Inflammatory macrophage treated with lipopolysaccharide for 4 hours (primary cell): ENCODE measurements around the gene SLC22A2.
"Not testable (repeated sequence)": the region's sequence is repeated elsewhere in the genome, so short reads cannot be mapped to it uniquely, and the experiment has no call there.

ENCODE experiments used
- DNase-seq: peaks from one replicate; pipeline ENCODE4 v3.0.0-alpha.2; 2020

Gene SLC22A2

DNA sequence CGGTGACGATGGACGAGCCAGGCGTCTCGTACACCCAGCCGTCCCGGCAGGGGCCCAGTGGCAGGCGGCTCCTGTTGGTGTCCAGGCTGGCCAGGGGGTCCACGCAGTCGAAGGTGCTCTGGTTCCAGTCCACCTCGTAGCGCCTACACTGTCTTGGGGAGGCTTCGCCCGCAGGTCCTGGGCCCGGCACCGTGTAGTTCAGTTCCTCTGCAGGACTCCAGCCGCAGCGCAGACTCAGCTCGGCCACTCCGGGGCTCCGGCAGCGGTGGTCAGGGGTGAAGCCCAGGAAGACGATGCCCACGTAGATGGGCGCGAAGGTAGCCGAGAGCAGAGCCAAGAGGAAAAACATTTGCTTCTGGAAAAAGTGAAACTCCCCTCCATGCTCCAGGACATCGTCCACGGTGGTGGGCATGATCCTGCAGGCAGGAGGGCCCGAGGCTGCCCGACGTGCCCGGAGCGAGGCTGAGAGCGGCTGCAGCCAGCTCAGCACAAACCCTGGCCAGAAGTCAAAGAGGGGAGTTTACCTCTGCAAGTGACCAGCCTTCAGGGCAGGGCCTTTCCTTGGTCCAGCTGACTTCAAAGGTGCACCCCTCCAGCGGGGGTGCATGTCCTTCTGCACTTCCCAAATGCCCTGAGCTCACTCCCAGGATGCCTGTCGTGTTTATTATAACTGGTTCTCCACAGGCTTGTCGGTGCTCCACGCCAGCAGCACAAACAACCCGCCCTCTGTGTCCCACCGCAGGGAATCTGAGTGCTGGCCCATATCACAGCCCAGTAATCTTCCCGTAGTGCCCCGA is at the start of gene SLC22A2:
Gene SLC22A2, minus strand, starts transcription at position 476 of the 797 bp plus-strand sequence. Its CDS starts 64 bp downstream, at position 412.
- no peak for DNase-seq

DNA sequence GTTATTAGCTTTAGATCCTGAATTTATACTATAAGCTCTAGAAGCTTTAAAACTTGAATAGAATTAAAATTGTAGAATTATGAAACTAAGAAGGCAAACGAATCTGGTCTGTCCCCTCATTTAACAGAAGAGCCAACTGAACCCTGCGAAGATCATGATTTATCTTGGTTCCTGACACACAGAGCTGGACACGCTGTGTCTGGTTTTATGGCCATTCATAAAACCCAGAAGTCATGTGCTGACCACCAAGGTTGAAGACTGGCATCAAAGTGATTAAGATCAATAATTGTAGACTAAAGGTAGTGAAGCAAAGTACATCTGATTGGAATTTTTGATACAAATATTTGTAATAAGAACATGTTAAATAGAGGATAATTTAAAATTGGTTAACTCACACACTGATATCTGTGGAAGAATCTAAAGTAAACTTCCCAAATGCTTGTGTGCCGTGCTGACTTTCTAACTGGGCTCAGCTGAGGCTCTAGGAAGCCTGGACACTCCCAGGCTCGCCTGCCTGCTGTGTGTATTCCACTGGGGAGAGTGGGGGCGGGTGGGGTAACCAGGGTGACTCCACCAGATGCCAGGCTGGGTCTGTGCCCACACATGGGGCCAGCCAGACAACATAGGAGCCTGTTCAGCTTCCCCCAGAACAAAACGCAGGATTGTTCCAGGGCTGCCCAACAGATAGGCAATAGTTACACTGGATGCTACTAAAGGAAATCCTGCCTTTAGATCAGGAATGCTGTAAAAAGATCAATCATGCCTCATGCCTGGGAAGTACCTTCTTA is 47.5 kb upstream of the SLC22A2 start:
- no peak for DNase-seq

DNA sequence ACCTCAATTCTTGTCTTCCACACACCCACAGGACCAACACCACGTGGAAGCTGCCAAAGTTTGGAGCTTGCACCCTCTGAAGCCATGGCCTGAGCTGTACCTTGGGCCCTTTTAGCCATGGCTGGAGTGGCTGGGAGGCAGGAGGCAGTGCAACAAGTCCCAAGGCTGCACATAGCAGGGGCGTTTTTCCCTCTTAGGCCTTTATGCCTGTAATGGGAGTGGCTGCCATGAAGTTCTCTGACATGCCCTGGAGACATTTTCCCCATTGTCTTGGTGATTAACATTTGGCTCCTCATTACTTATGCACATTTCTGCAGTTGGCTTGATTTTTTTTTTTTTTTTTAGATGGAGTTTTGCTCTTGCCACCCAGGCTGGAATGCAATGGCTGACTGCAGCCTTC is 45.2 kb upstream of the SLC22A2 start:
- DNase-seq, result no peak

DNA sequence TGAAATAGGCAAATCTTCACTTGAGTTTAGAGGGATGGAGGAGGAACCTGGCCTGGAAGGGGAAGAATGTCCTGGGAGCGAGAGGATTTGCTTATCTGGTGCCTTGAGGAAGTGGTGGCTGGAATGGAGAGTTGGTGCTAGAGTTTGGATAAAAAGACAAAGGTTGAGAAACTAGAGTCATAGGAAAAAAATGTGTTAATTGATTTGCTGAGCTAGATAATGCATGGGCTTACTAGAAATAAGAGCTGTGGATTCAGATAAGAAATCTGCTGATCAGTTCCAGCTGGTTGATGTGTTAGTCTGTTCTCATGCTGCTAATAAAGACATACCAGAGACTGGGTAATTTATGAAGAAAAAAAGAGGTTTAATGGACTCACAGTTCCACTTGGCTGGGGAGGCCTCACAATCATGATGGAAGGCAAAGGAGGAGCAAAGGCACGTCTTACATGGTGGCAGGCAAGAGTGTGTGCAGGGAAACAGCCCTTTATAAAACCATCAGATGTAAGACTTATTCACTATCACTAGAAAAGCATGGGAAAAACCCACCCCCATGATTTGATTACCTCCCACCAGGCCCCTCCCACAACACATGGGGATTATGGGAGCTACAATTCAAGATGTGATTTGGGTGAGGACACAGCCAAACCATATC is 43.9 kb upstream of the SLC22A2 start:
- DNase-seq, result not testable (repeated sequence)

- DNase-seq, result no peak
Measured at GRCh38 chr6:160301339-160301738, 42.7 kb upstream of the SLC22A2 start.

- no peak for DNase-seq
Measured at GRCh38 chr6:160300076-160300695, 41.6 kb upstream of the SLC22A2 start.

GRCh38 chr6:160299559-160299958 is 40.9 kb upstream of the SLC22A2 start:
- no peak for DNase-seq

- DNase-seq, result no peak
Measured at GRCh38 chr6:160298121-160298520, 39.5 kb upstream of the SLC22A2 start.

- DNase-seq, result no peak
Measured at GRCh38 chr6:160297310-160297709, 38.7 kb upstream of the SLC22A2 start.

GRCh38 chr6:160293844-160294243 is 35.2 kb upstream of the SLC22A2 start:
- no peak for DNase-seq

- DNase-seq, result no peak
Measured at GRCh38 chr6:160285541-160286105, 27.0 kb upstream of the SLC22A2 start.

DNA sequence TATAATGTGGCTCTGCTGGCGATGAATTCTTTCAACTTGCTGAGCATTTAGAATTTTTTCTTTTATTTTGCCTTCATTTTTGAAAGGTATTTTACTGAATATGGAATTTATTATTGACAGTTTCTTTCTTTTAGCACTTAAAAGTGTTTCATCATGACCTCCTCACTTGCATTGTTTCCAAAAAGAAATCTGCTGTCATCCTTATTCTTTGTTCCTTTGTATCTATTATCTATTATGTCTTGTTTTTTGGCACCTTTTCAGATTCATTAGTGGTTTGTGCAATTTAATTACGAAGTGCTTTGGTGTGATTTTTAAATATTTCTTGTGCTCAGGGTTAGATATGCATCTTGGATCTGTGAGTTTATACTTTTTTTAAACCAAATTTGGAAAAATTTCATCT is 26.0 kb upstream of the SLC22A2 start:
- DNase-seq, result no peak

GRCh38 chr6:160282444-160282843 is 23.8 kb upstream of the SLC22A2 start:
- DNase-seq, result no peak

DNA sequence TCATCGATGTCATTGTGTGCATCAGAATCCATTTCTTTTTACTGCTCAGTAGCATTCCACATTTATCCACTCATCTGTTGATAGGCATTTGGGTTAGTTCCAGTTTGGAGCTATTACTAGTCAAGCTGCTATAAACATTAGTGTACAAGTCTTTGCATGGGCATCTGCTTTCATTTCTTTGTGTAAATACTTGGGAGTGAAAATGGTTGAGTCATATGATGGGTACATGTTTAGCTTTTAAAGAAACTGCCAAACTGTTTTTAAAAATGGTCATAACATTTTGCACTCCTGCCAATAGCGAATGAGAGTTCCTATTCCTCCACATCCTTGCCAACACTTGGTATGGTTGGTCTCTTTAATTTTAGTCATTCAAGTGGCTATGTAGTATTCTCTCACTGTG is 21.2 kb upstream of the SLC22A2 start:
- DNase-seq, result no peak

DNA sequence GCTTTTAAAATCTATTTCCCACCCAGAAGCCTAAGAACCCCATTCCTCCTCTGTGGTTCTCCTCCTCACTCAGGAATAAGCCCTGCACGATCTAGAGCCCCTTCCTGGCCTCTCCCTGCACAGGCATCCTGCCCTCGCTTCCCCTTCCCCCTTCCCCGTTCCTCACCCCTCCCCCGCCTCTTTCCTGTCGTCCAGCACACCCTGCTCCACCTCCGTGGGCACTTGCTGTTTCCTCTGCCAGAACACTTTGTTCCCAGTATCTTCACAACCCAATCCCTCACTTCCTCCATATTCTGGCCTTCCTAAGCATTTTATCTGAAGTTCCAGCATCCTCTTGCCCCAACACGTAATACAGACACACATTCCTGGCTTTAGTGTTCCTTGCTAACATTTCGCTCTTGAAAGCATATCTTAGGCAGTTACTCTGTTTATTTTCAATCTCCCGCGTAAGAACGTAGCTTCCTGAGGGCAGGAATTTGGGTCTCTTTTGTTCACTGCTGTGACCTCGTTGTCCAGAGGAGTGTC is 20.2 kb upstream of the SLC22A2 start:
- DNase-seq, result no peak

GRCh38 chr6:160278311-160278710 is 19.7 kb upstream of the SLC22A2 start:
- no peak for DNase-seq

DNA sequence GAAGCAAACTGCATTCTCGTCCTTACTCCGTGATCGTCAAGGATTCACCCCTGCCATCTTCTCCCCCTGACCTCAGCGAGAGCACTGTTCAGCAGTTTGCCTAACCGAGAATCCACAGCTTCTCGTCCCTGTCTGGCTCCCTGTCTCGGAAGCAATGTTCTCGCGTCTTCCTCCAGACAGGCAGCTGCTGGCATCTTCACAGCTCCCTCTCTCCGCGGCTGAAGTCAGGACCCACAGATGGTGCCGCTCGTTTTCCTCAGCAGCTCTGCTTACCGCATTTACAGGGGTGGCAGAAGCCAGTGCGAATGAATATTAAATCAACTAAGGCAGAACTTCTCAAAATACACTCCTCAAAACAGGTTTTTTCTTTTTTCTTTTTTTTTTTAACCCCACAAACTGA is 18.9 kb upstream of the SLC22A2 start:
- DNase-seq, result no peak

DNA sequence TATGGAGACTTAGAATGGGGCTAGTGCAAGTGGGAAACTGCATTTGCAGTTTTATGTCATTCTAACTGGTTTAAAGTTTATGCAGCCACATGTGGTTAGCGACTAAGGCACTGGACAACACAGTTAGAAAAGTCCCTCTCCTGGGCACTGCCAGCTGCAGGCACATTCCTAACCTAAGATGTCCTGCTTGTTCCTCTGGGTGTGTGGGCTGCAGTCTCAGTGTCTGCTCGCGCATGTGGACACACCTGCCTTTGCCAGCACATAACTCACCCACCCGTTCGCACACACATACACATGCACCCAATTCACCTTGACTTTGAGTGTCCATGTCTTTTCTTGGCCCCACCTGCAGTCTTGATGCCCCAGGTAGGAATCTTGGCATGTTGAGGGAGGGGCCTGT is 18.5 kb upstream of the SLC22A2 start:
- no peak for DNase-seq

DNA sequence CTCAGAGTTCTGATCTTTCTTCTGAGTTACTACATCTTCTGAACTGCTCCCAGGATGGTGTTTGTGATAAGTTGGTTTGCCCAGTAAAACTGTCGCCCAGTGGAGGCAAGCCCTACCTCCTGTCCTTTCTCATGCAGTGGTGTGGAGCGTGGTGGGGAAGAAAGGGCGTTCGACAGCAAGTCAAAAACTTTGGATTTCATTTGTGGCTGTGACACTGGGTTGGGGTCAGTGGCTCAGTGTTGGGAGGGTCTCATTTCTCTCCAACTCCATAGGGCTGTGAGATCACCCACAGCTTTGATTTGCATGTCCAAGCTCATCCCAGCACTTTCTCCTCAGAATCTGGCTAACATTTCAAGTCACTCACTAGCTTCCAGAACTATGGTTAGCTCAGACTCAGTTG is 17.5 kb upstream of the SLC22A2 start:
- DNase-seq, result no peak

- no peak for DNase-seq
Measured at GRCh38 chr6:160275511-160276003, 16.9 kb upstream of the SLC22A2 start.

GRCh38 chr6:160274871-160275510 is 16.4 kb upstream of the SLC22A2 start:
- no peak for DNase-seq

- DNase-seq, result no peak
Measured at GRCh38 chr6:160273750-160274149, 15.1 kb upstream of the SLC22A2 start.
